Measurements from ENCODE around the gene ENTPD2. TPM values are rescaled to one million over a fixed set of nuclear protein-coding genes. Genes with fewer than 3 reads are reported as not detected.
A peak's percentile ranks its signal among the peaks of the same experiment; 100 is the strongest.

Gene ENTPD2
- total RNA-seq, 5 donors from 2014 or later (not counting 1 experiment from before 2014, with no cell fraction given) = 0.32 TPM; not detected in 4

DNA sequence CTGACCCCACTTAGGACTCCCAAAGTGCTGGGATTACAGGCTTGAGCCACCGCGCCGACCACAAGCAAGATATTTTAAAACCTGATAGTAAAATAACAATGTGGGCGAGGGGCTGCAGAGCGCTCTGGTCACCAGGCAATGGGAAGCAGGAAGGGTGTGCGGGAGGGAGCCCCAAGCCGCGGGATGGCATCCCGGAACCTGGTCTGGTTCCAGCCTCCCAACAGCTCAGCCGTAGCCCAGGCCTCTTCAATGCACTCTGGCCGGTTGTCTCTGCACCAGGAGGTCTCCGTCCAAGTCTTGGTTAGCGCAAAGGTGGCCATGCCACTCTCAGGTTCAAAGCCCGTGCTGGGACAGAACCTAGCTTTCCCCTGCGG is 22.8 kb upstream of the ENTPD2 start:
- 70% methylated on average over 11 of the region's 15 CpGs for WGBS (ENCODE audit: insufficient coverage)
- POLR2A ChIA-PET = interaction anchor here in 1 of 2 donors (1.0 kb wide), 1 partner anchor 10 kb away, joined by 4 read pairs; the partner anchor contains the start of gene MAN1B1

DNA sequence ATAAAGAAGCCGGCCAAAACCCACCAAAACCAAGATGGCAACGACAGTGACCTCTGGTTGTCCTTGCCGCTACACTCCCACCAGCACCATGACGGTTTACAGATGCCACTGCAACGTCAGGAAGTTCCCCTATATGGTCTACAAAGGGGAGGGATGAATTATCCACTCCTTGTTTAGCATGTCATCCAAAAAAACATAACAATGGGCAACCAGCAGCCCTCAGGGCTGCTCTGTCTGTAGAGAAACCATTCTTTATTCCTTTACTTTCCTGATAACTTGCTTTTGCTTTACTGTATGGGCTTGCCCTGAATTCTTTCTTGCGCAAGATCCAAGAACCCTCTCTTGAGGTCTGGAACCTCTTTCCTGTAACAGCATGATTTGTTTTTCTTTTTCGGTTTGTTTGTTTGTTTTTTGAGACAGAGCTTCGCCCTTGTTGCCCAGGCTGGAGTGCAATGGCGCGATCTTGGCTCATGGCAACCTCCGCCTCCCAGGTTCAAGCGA is 21.5 kb upstream of the ENTPD2 start:
- Mint-ChIP-seq H3K4me3 (peak overlapping the region in 1 of 3 donors; percentile 7), H3K27me3 (no peaks in the 10 kb centered on the region), H3K27ac (no peak overlapping the region), H3K36me3 (peaks cover 3% of the 10 kb centered on the region), H3K9me3 (no peaks in the 10 kb centered on the region), H3K4me1 (peaks cover 11 to 18% (median 15%) of the 10 kb centered on the region in 3 donors)
- Histone ChIP-seq H3K27me3 (replicated peaks in 1 of 2; ENCODE audit: control insufficient read depth in 2 of 2, extremely low read depth in 1 of 2, insufficient read depth in 2 of 2, low read length in 1 of 2) (peaks cover 0 to 6% of the 10 kb centered on the region in 2 experiments), H3K36me3 (ENCODE audit: control insufficient read depth in 2 of 2, extremely low read depth in 1 of 2, insufficient read depth in 1 of 2, low read length in 1 of 2) (peaks cover 0 to 5% of the 10 kb centered on the region in 2 donors), H3K4me3 (ENCODE audit: control insufficient read depth in 1 of 2, extremely low read depth in 1 of 2, low read length in 1 of 2) (no peak overlapping the region), H3K4me1 (ENCODE audit: control insufficient read depth in 1 of 2, extremely low read depth in 1 of 2, insufficient read depth in 2 of 2, low read length in 2 of 2) (peaks cover 2 to 32% of the 10 kb centered on the region in 2 experiments), H3K27ac (ENCODE audit: low read length) (no peak overlapping the region), H3K9me3 (no peaks in the 10 kb centered on the region)
- CTCF ChIA-PET = no interaction called here
- POLR2A ChIA-PET = no interaction called here
- DNase-seq (no peak), ATAC-seq (replicated peaks in 1 of 4) (no peak)
- WGBS (ENCODE audit: insufficient coverage) = 100% methylated on average over 2 of the region's 12 CpGs

More for the DNA sequence above, 22.8 kb upstream of the ENTPD2 start:
- Histone ChIP-seq H3K9me3 (no peaks in the 10 kb centered on the region), H3K4me1 (ENCODE audit: control insufficient read depth in 1 of 2, extremely low read depth in 1 of 2, insufficient read depth in 2 of 2, low read length in 2 of 2) (peaks cover 0 to 23% of the 10 kb centered on the region in 2 experiments), H3K27ac (ENCODE audit: low read length) (no peak overlapping the region), H3K27me3 (replicated peaks in 1 of 2; ENCODE audit: control insufficient read depth in 2 of 2, extremely low read depth in 1 of 2, insufficient read depth in 2 of 2, low read length in 1 of 2) (peaks cover 0 to 6% of the 10 kb centered on the region in 2 experiments), H3K4me3 (ENCODE audit: control insufficient read depth in 1 of 2, extremely low read depth in 1 of 2, low read length in 1 of 2) (no peak overlapping the region), H3K36me3 (ENCODE audit: control insufficient read depth in 2 of 2, extremely low read depth in 1 of 2, insufficient read depth in 1 of 2, low read length in 1 of 2) (peaks cover 0 to 13% of the 10 kb centered on the region in 2 donors)
- Mint-ChIP-seq H3K36me3 (peaks cover 4% of the 10 kb centered on the region), H3K27ac (no peak overlapping the region), H3K9me3 (no peaks in the 10 kb centered on the region), H3K27me3 (no peaks in the 10 kb centered on the region), H3K4me3 (peak overlapping the region; percentile 63 to 72 (median 64)), H3K4me1 (peaks cover 4 to 9% (median 5%) of the 10 kb centered on the region in 3 donors)
- CTCF ChIA-PET = no interaction called here
- DNase-seq (no peak), ATAC-seq (replicated peaks in 1 of 4) (no peak)

DNA sequence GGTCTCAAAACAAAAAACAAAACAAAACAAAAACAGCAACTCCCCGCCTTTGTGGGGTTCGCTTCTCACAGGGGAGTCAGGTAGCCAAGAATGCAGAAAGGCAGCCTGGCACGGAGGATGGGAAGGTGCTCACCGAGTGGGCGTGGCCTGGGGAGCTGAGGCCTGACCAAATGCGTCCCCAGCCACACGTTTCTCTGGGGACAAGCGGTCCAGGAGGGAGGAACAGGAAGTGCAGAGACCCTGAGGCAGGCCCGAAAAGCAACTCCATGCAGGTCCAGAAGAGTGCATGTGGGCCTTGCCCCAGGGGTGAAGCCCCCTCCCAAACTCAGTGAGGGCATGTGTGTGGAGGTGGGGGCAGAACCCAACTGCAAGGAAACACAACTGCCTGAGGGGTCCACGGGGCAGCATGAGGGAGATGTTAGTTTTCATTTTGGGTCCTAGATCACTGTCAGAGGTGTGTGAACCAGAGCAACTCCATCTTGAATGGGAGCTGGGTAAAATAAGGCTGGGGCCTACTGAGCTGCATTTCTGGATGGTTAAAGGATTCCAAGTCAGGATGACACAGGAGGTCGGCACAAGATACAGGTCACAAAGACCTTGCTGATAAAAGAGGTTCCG is 20.9 kb upstream of the ENTPD2 start:
- Histone ChIP-seq H3K9me3 (no peaks in the 10 kb centered on the region), H3K27ac (ENCODE audit: low read length) (no peak overlapping the region), H3K27me3 (replicated peaks in 1 of 2; ENCODE audit: control insufficient read depth in 2 of 2, extremely low read depth in 1 of 2, insufficient read depth in 2 of 2, low read length in 1 of 2) (peaks cover 0 to 6% of the 10 kb centered on the region in 2 experiments), H3K4me3 (ENCODE audit: control insufficient read depth in 1 of 2, extremely low read depth in 1 of 2, low read length in 1 of 2) (no peak overlapping the region), H3K36me3 (ENCODE audit: control insufficient read depth in 2 of 2, extremely low read depth in 1 of 2, insufficient read depth in 1 of 2, low read length in 1 of 2) (peaks cover 0 to 1% of the 10 kb centered on the region in 2 donors), H3K4me1 (ENCODE audit: control insufficient read depth in 1 of 2, extremely low read depth in 1 of 2, insufficient read depth in 2 of 2, low read length in 2 of 2) (peaks cover 2 to 32% of the 10 kb centered on the region in 2 experiments)
- ChIA-PET CTCF (no interaction called here), POLR2A (no interaction called here)
- DNase-seq (no peak), ATAC-seq (replicated peaks in 1 of 4) (no peak)
- Mint-ChIP-seq H3K4me1 (peaks cover 9 to 16% (median 12%) of the 10 kb centered on the region in 3 donors), H3K9me3 (no peaks in the 10 kb centered on the region), H3K27me3 (no peaks in the 10 kb centered on the region), H3K27ac (no peak overlapping the region), H3K36me3 (peaks cover under 1% of the 10 kb centered on the region), H3K4me3 (no peak overlapping the region)
- WGBS (ENCODE audit: insufficient coverage) = 90% methylated on average over 10 of the region's 12 CpGs

DNA sequence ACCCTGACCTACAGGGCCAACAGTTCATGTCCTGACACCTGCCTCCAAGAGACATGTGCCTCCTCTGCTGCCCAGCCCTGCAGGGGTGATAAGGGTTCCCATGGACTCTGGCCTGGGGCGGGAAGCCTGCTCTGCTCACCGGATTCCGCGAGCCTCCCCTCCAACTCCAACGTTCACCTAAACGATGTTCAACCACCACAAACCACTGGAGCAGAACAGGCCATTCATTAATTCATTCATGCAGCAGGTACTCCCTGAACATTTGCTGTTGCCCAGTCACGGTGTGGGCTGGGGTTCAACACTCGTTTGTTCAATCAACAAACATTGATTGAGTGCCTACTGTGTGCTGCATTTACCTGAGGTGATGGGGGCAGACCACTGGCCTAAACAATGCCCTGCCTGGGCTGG is 20.1 kb upstream of the ENTPD2 start:
- Histone ChIP-seq H3K27me3 (replicated peaks in 1 of 2; ENCODE audit: control insufficient read depth in 2 of 2, extremely low read depth in 1 of 2, insufficient read depth in 2 of 2, low read length in 1 of 2) (peaks cover 0 to 13% of the 10 kb centered on the region in 2 experiments), H3K27ac (ENCODE audit: low read length) (no peak overlapping the region), H3K36me3 (ENCODE audit: control insufficient read depth in 2 of 2, extremely low read depth in 1 of 2, insufficient read depth in 1 of 2, low read length in 1 of 2) (no peaks in the 10 kb centered on the region), H3K4me3 (ENCODE audit: control insufficient read depth in 1 of 2, extremely low read depth in 1 of 2, low read length in 1 of 2) (no peak overlapping the region), H3K4me1 (ENCODE audit: control insufficient read depth in 1 of 2, extremely low read depth in 1 of 2, insufficient read depth in 2 of 2, low read length in 2 of 2) (peaks cover 5 to 35% of the 10 kb centered on the region in 2 experiments), H3K9me3 (no peaks in the 10 kb centered on the region)
- ATAC-seq (replicated peaks in 1 of 4) (no peak), DNase-seq (no peak)
- Mint-ChIP-seq H3K36me3 (no peaks in the 10 kb centered on the region), H3K4me1 (peaks cover 8 to 14% (median 10%) of the 10 kb centered on the region in 3 donors), H3K4me3 (no peak overlapping the region), H3K9me3 (no peaks in the 10 kb centered on the region), H3K27ac (no peak overlapping the region), H3K27me3 (no peaks in the 10 kb centered on the region)
- POLR2A ChIA-PET = no interaction called here
- WGBS (ENCODE audit: insufficient coverage) = 84% methylated on average over 7 of the region's 8 CpGs
- CTCF ChIA-PET = no interaction called here

DNA sequence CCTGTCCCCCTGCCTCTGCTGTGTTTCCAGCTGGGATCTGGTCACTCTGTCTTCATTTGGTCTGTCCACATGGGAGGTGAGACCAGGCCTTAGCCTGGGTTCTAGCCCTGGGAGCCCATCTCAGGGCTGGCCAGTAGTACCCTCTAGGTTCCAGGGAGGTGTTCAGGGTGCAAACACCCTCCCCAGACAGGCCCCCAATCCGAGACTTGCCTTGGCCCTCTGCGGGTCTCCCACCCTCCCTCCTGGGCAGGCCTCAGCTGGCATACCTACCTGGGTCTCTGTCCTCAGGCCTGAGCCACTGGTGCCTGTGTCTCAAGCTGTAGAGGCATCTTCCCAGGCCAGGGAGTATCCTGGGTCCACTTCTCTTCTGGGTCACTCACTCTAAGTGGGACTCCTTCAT is 17.4 kb upstream of the ENTPD2 start:
- Histone ChIP-seq H3K36me3 (ENCODE audit: control insufficient read depth in 2 of 2, extremely low read depth in 1 of 2, insufficient read depth in 1 of 2, low read length in 1 of 2) (no peaks in the 10 kb centered on the region), H3K27me3 (replicated peaks in 1 of 2; ENCODE audit: control insufficient read depth in 2 of 2, extremely low read depth in 1 of 2, insufficient read depth in 2 of 2, low read length in 1 of 2) (peaks cover 0 to 19% of the 10 kb centered on the region in 2 experiments), H3K27ac (ENCODE audit: low read length) (no peak overlapping the region), H3K4me1 (ENCODE audit: control insufficient read depth in 1 of 2, extremely low read depth in 1 of 2, insufficient read depth in 2 of 2, low read length in 2 of 2) (peaks cover 5 to 28% of the 10 kb centered on the region in 2 experiments), H3K4me3 (ENCODE audit: control insufficient read depth in 1 of 2, extremely low read depth in 1 of 2, low read length in 1 of 2) (no peak overlapping the region), H3K9me3 (no peaks in the 10 kb centered on the region)
- Mint-ChIP-seq H3K27ac (peak overlapping the region in 1 of 2 donors; percentile 44), H3K4me1 (peaks cover 12 to 15% (median 14%) of the 10 kb centered on the region in 3 donors), H3K9me3 (no peaks in the 10 kb centered on the region), H3K27me3 (peaks cover 3% of the 10 kb centered on the region in 2 donors), H3K36me3 (no peaks in the 10 kb centered on the region), H3K4me3 (peak overlapping the region; percentile 68 to 73 (median 68))
- ATAC-seq (replicated peaks in 1 of 4) (no peak), DNase-seq (no peak)
- CTCF ChIA-PET = interaction anchor here in 1 of 2 donors (1.0 kb wide), 1 partner anchor 25 kb away, joined by 4 read pairs; the partner anchor contains the start of gene NPDC1
- POLR2A ChIA-PET = no interaction called here
- WGBS (ENCODE audit: insufficient coverage) = 78% methylated on average over 2 of the region's 2 CpGs

DNA sequence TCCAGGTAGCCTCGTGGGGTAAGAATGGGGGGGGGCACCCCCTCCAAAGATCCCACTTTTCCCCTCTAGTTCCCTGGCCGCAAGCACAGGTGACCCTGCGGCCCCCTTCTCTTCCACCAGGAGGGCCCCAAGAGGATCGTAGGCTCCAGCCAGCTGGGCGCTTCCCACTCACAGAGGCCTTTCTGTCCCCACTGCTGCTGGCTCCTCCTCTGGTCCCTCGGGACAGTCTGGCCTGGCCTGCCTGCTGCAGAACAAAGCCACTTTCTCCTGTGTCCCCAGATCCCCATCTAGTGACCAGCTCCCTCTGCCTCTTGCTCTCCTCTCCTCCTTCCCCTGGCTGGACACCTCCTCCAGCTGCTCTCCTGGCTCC is 17.0 kb upstream of the ENTPD2 start:
- H3K4me1 ChIP-seq (ENCODE audit: control insufficient read depth in 1 of 2, extremely low read depth in 1 of 2, insufficient read depth in 2 of 2, low read length in 2 of 2) = peaks cover 5 to 28% of the 10 kb centered on the region in 2 experiments
- peak overlapping the region; percentile 68 to 73 (median 68) for H3K4me3 Mint-ChIP-seq
- no peaks in the 10 kb centered on the region for H3K9me3 Mint-ChIP-seq
- no peaks in the 10 kb centered on the region for H3K36me3 Mint-ChIP-seq
- H3K27me3 ChIP-seq (replicated peaks in 1 of 2; ENCODE audit: control insufficient read depth in 2 of 2, extremely low read depth in 1 of 2, insufficient read depth in 2 of 2, low read length in 1 of 2) = peaks cover 0 to 19% of the 10 kb centered on the region in 2 experiments
- ChIA-PET CTCF (interaction anchor here in 1 of 2 donors (0.7 to 2.2 kb wide), 3 partner anchors 16 to 271 kb away, joined by 3 to 11 read pairs (median 4); partner anchors contain the start of genes MAN1B1 and NPDC1), POLR2A (interaction anchor here (0.5 to 1.2 kb wide), 4 partner anchors 26 to 552 kb away, joined by 3 to 6 read pairs (median 3); partner anchors contain the start of gene TUBB4B (in 1 of the 2))
- peaks cover 3% of the 10 kb centered on the region in 2 donors for H3K27me3 Mint-ChIP-seq
- peak overlapping the region; percentile 39 to 48 for H3K4me3 ChIP-seq (ENCODE audit: control insufficient read depth in 1 of 2, extremely low read depth in 1 of 2, low read length in 1 of 2)
- peak overlapping the region in 1 of 2 donors; percentile 44 for H3K27ac Mint-ChIP-seq
- no peaks in the 10 kb centered on the region for H3K36me3 ChIP-seq (ENCODE audit: control insufficient read depth in 2 of 2, extremely low read depth in 1 of 2, insufficient read depth in 1 of 2, low read length in 1 of 2)
- DNase-seq = no peak
- no peak overlapping the region for H3K27ac ChIP-seq (ENCODE audit: low read length)
- H3K4me1 Mint-ChIP-seq = peaks cover 12 to 15% (median 14%) of the 10 kb centered on the region in 3 donors
- ATAC-seq (replicated peaks in 1 of 4) = no peak
- no peaks in the 10 kb centered on the region for H3K9me3 ChIP-seq
- WGBS (ENCODE audit: insufficient coverage) = 47% methylated on average over 4 of the region's 6 CpGs
